A549 (cell line): ENCODE data around the gene CUL4B. TPM values are rescaled to one million over a fixed set of nuclear protein-coding genes. Genes with fewer than 3 reads are reported as not detected.

Experiments used
- ATAC-seq, 2 experiments: fragments of 200-7000 bp in 1 of 2; fragments of >200 bp in 1 of 2; cut with Nextera tagmentation in 1 of 2; cut with Tn5 transposase in 1 of 2; 3 replicates each; pipeline versions ENCODE4 v1.8.0 to v1.9.1; 2018 to 2020; ENCODE audit warnings: mild to moderate bottlenecking in 1 of 2, moderate library complexity in 1 of 2
- CTCF ChIA-PET: fragments of 300-600 bp; sonication (Branson Sonifier 250); formaldehyde crosslinking; extraction: SDS; loops from one replicate; lab custom pipeline; 2021; ENCODE audit warnings: antibody characterized with exemption, inconsistent platforms; lab: Yijun Ruan, JAX
- POLR2A ChIA-PET: fragments of 350-600 bp; formaldehyde crosslinking; extraction: SDS; loops from one replicate; lab custom pipeline; 2021; ENCODE audit warnings: antibody characterized with exemption, inconsistent platforms; lab: Yijun Ruan, JAX
- DNase-seq, 2 experiments: peaks; one replicate each; pipeline versions ENCODE4 v3.0.0 to v3.0.0-alpha.2; 2011 to 2016; ENCODE audit warnings: low read depth in 1 of 2, low spot score in 1 of 2
- FAIRE-seq: peaks from 2 replicates; lab custom pipeline; 2011; peaks lifted over from hg19 to GRCh38; lab: Jason Lieb, UNC
- H3K27ac ChIP-seq, 2 experiments: fragments of >200 bp; sonication (Bioruptor Twin); formaldehyde crosslinking; 3 replicates each; pipeline ENCODE4 v1.5.1; 2016 to 2017
- H3K4me1 ChIP-seq: fragments of >200 bp; sonication (Bioruptor Twin); formaldehyde crosslinking; 3 replicates; pipeline ENCODE4 v1.6.1; 2016
- H3K4me2 ChIP-seq: fragments of >200 bp; sonication (Bioruptor Twin); formaldehyde crosslinking; 3 replicates; pipeline ENCODE4 v1.6.1; 2016
- H3K4me3 ChIP-seq: fragments of >200 bp; sonication (Bioruptor Twin); formaldehyde crosslinking; 3 replicates; pipeline ENCODE4 v1.5.1; 2016
- H3K9me3 ChIP-seq: fragments of >200 bp; sonication (Bioruptor Twin); formaldehyde crosslinking; 3 replicates; pipeline ENCODE4 v1.6.1; 2016
- CBX2 ChIP-seq: fragments of 200-600 bp; sonication (generic); IDR thresholded peaks from 2 replicates; pipeline ENCODE4 v1.6.1; 2016; ENCODE audit warnings: low read depth, mild to moderate bottlenecking, borderline replicate concordance
- CBX8 ChIP-seq: fragments of 200-600 bp; sonication (generic); IDR thresholded peaks from 2 replicates; pipeline ENCODE4 v1.6.1; 2016
- CEBPB ChIP-seq, 2 experiments: fragments of >200 bp in 1 of 2; sonication (Bioruptor Twin) in 1 of 2; formaldehyde crosslinking in 1 of 2; IDR thresholded peaks; 2 replicates each; pipeline ENCODE4 v1.6.1; 2012 to 2016
- EHF ChIP-seq: fragments of 250-450 bp; sonication (Bioruptor Pico); IDR thresholded peaks from 2 replicates; pipeline ENCODE4 v1.5.0; 2020; ENCODE audit warnings: mild to moderate bottlenecking
- GATA3 ChIP-seq: IDR thresholded peaks from 2 replicates; pipeline ENCODE4 v1.6.1; 2012; ENCODE audit warnings: borderline replicate concordance
- HOXB5 ChIP-seq: fragments of 250-450 bp; sonication (Bioruptor Pico); IDR thresholded peaks from 2 replicates; pipeline ENCODE4 v1.5.0; 2020; ENCODE audit warnings: mild to moderate bottlenecking, moderate library complexity
- JUNB ChIP-seq: fragments of >200 bp; sonication (Bioruptor Twin); formaldehyde crosslinking; IDR thresholded peaks from 2 replicates; pipeline ENCODE4 v1.6.1; 2016
- KDM5A ChIP-seq: fragments of 200-600 bp; sonication (generic); IDR thresholded peaks from 2 replicates; pipeline ENCODE4 v1.6.1; 2016; ENCODE audit warnings: antibody characterized with exemption, mild to moderate bottlenecking
- MAFK ChIP-seq: fragments of 450-650 bp; IDR thresholded peaks from 2 replicates; pipeline ENCODE4 v1.6.1; 2014; ENCODE audit not compliant: partially characterized antibody
- MYC ChIP-seq: IDR thresholded peaks from 2 replicates; pipeline ENCODE4 v1.6.1; 2012; ENCODE audit warnings: mild to moderate bottlenecking, inconsistent platforms, low read length, improper control_type of control experiment, borderline replicate concordance
- NFE2L2 ChIP-seq: fragments of 150-350 bp; conservative IDR thresholded peaks from 2 replicates; pipeline ENCODE4 v1.6.1; 2014; ENCODE audit warnings: low read length
- NR3C1 ChIP-seq: fragments of >200 bp; sonication (Bioruptor Twin); formaldehyde crosslinking; IDR thresholded peaks from 3 replicates; pipeline ENCODE4 v1.6.1; 2017
- POLR2A ChIP-seq: IDR thresholded peaks from 2 replicates; pipeline ENCODE4 v1.6.1; 2012; ENCODE audit warnings: mild to moderate bottlenecking, low read length
- RFX5 ChIP-seq: fragments of 450-650 bp; IDR thresholded peaks from 2 replicates; pipeline ENCODE4 v1.7.1; 2014; ENCODE audit warnings: antibody characterized with exemption, mild to moderate bottlenecking, moderate library complexity
- ZFP36 ChIP-seq: fragments of 450-650 bp; IDR thresholded peaks from 2 replicates; pipeline ENCODE4 v1.6.1; 2014; ENCODE audit warnings: borderline replicate concordance; ENCODE audit not compliant: partially characterized antibody
- ZNF302 ChIP-seq: fragments of 250-450 bp; sonication (Bioruptor Pico); IDR thresholded peaks from 2 replicates; pipeline ENCODE4 v1.9.0; 2021; ENCODE audit warnings: inconsistent platforms, mild to moderate bottlenecking, moderate library complexity
- ZSCAN20 ChIP-seq: fragments of 250-450 bp; sonication (Bioruptor Pico); IDR thresholded peaks from 2 replicates; pipeline ENCODE4 v1.8.0; 2022; ENCODE audit warnings: mild to moderate bottlenecking, moderate library complexity
- WGBS: methylation state at CpG from one replicate; pipeline ENCODE4 v1.1.6; 2017; ENCODE audit errors: missing lambda C conversion rate; 5-methylcytosine and 5-hydroxymethylcytosine counted together
- polyA plus RNA-seq, 4 experiments: library from polyadenylated mRNA; depleted of rRNA in 3 of 4; stranded (reverse); fragments of >200 nt; fragmentation: RNase III in 1 of 4; extraction: RNeasy Plus Mini Kit Qiagen cat#74134 plus additional on column Dnase treatment in 1 of 4; gene quantifications; 2 replicates in 3 of 4; 3 replicates in 1 of 4; pipeline ENCODE4 v1.2.3, GENCODE V29; 2011 to 2017
- TF ChIP-seq, protein P1 (sequence below): fragments of >200 bp; sonication (Bioruptor Twin); formaldehyde crosslinking; IDR thresholded peaks from 3 replicates; pipeline ENCODE4 v1.5.1; 2016
- TF ChIP-seq, protein P2 (sequence below): fragments of 450-650 bp; IDR thresholded peaks from 2 replicates; pipeline ENCODE4 v1.6.1; 2014; ENCODE audit warnings: antibody characterized with exemption
- TF ChIP-seq, protein P3 (sequence below): fragments of 200-600 bp; sonication (generic); IDR thresholded peaks from 2 replicates; pipeline ENCODE4 v1.6.1; 2016; ENCODE audit warnings: antibody characterized with exemption, mild to moderate bottlenecking, moderate library complexity

CUL4B gene
- polyA plus RNA-seq, 2 of the 4 experiments (the other 2 are of a cell fraction), result 36.7 to 55.0 TPM

DNA sequence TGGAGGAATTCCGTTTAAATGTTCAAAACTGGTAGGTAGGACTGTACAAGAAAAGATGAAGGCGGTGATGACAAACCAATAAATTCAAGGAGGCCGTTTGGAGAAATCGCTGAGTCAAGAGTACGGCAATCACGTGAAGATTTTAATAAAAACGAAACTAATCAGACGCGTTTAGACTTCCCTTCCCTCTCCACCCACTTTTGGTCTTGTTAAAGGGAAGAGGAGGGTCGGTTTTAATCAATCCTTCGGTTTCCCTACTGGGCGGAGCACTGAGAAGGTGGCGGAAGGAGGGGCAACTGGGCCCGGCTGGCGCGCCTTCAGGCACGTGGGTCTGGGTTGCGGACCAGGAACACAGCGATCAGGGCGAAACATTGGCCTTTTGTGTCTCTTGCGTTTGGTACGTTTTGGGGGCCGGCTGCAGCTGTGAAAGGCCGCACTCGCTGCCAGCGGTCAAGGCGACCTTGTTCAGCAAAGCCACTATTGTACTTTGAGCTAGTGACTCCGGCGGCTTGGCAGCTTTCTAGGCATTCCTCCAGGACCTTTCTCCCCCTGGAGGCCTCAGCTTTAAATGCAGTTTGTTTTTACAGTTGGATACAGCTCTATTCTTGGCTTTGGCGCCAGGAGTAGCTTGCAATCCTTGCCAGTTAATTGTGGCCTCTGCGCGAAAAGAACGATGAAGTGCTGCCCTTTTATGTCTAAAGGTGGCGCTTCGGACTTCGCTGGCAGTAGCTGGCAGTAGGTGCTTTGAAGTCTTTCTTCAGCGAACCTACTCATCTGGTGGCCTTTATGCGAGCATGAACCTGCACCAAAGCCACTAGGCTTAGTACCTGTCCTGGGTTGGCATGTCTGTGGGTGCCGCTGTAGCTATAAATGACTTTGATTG is 74.9 kb downstream of the CUL4B start (continued):
- TF ChIP-seq, protein P1, sequence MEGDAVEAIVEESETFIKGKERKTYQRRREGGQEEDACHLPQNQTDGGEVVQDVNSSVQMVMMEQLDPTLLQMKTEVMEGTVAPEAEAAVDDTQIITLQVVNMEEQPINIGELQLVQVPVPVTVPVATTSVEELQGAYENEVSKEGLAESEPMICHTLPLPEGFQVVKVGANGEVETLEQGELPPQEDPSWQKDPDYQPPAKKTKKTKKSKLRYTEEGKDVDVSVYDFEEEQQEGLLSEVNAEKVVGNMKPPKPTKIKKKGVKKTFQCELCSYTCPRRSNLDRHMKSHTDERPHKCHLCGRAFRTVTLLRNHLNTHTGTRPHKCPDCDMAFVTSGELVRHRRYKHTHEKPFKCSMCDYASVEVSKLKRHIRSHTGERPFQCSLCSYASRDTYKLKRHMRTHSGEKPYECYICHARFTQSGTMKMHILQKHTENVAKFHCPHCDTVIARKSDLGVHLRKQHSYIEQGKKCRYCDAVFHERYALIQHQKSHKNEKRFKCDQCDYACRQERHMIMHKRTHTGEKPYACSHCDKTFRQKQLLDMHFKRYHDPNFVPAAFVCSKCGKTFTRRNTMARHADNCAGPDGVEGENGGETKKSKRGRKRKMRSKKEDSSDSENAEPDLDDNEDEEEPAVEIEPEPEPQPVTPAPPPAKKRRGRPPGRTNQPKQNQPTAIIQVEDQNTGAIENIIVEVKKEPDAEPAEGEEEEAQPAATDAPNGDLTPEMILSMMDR, result no peak; the same call in none of the 3 replicates
- TF ChIP-seq RFX5 (no peak), KDM5A (no peak), ZNF302 (no peak), JUNB (no peak), EHF (CRISPR knock-in tag) (no peak; the same call in 1 of the 2 replicates), CEBPB (IDR thresholded peaks at IDR 0.05) (no peak), CBX8 (no peak), GATA3 (no peak), MAFK (peak; percentile 91), NFE2L2 (no peak), ZFP36 (no peak), CBX2 (no peak), ZSCAN20 (no peak)
- TF ChIP-seq, protein P2, sequence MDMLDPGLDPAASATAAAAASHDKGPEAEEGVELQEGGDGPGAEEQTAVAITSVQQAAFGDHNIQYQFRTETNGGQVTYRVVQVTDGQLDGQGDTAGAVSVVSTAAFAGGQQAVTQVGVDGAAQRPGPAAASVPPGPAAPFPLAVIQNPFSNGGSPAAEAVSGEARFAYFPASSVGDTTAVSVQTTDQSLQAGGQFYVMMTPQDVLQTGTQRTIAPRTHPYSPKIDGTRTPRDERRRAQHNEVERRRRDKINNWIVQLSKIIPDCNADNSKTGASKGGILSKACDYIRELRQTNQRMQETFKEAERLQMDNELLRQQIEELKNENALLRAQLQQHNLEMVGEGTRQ, result peak; percentile 60
- TF ChIP-seq, protein P3, sequence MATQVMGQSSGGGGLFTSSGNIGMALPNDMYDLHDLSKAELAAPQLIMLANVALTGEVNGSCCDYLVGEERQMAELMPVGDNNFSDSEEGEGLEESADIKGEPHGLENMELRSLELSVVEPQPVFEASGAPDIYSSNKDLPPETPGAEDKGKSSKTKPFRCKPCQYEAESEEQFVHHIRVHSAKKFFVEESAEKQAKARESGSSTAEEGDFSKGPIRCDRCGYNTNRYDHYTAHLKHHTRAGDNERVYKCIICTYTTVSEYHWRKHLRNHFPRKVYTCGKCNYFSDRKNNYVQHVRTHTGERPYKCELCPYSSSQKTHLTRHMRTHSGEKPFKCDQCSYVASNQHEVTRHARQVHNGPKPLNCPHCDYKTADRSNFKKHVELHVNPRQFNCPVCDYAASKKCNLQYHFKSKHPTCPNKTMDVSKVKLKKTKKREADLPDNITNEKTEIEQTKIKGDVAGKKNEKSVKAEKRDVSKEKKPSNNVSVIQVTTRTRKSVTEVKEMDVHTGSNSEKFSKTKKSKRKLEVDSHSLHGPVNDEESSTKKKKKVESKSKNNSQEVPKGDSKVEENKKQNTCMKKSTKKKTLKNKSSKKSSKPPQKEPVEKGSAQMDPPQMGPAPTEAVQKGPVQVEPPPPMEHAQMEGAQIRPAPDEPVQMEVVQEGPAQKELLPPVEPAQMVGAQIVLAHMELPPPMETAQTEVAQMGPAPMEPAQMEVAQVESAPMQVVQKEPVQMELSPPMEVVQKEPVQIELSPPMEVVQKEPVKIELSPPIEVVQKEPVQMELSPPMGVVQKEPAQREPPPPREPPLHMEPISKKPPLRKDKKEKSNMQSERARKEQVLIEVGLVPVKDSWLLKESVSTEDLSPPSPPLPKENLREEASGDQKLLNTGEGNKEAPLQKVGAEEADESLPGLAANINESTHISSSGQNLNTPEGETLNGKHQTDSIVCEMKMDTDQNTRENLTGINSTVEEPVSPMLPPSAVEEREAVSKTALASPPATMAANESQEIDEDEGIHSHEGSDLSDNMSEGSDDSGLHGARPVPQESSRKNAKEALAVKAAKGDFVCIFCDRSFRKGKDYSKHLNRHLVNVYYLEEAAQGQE, result no peak

DNA sequence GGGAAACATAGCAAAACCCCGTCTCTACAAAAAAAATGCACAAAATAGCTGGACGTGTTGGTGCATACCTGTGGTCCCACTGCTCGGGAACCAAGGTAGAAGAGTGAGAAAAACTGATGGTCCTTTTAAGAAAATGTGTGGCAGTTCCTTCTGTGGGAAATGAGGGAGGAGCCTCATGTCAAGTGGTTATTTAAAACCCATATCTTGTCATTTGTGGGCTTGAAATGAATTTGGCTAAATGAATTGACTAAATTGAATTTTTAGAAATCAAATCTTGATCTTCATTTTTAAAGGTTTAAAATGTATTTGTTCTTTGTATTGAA is 75.5 kb downstream of the CUL4B start:
- ATAC-seq, result no peak
- Histone ChIP-seq H3K9me3 (no peaks in the 10 kb centered on the region), H3K27ac (peak overlapping the region; percentile 84 to 89)
- POLR2A ChIA-PET, result no interaction called here
- peak in 1 of 2 experiments; percentile 10 for DNase-seq
- no peak for FAIRE-seq
- TF ChIP-seq HOXB5 (no peak), MYC (no peak)
- TF ChIP-seq, all 56 proteins: peak for 0
- Histone ChIP-seq H3K4me2 (peak overlapping the region; percentile 74), H3K4me3 (peak overlapping the region; percentile 42), H3K4me1 (peaks cover 7% of the 10 kb centered on the region; the same call in 1 of the 3 replicates)
- WGBS, result 97% methylated on average over 3 of the region's 3 CpGs
- CTCF ChIA-PET, result interaction anchor here (0.9 to 2.1 kb wide), 6 partner anchors 9 to 886 kb away, joined by 3 to 7 read pairs (median 4); no protein-coding TSS in a partner anchor

DNA sequence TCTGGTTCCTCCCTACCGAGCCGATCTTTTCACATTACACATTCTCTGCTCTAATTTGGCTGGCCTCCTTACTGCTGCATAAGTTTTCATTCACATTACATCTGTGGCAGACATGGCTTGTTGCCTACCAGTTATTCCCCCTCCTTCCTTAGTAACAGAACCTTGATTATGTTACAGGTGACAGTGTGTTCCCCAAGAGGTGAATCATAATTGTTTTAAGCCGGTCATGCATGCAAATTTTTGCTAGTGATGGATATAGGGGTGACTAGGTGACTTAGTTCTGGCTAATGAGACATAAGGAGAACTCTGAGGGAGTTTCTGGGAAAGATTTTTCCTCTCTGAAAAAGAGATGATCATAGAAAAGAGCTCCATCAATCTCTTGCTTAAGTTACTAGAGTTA is 83.3 kb downstream of the CUL4B start:
- Histone ChIP-seq H3K4me2 (no peak overlapping the region), H3K4me1 (no peaks in the 10 kb centered on the region), H3K9me3 (no peaks in the 10 kb centered on the region), H3K4me3 (no peak overlapping the region), H3K27ac (no peak overlapping the region)
- ChIA-PET POLR2A (no interaction called here), CTCF (interaction anchor here (1.0 to 1.1 kb wide), 2 partner anchors 21 to 227 kb away, joined by 3 read pairs; partner anchors contain the start of gene ZBTB33)
- DNase-seq, result no peak
- ATAC-seq, result no peak
- no peak for FAIRE-seq
- TF ChIP-seq POLR2A (no peak), CEBPB (IDR thresholded peaks at IDR 0.05) (no peak), NR3C1 (no peak), JUNB (no peak)
- WGBS, result 91% methylated on average over 3 of the region's 3 CpGs
